HEK293 (cell line): ENCODE data around the gene PPP1R1C.

Experiments used
- PRDM10 ChIP-seq: fragments of 450-650 bp; formaldehyde crosslinking; IDR thresholded peaks from 2 replicates; pipeline ENCODE4 v1.5.1; 2016; ENCODE audit warnings: missing biosample characterization, missing genetic modification characterization
- YY1 ChIP-seq: fragments of 450-650 bp; formaldehyde crosslinking; IDR thresholded peaks from 2 replicates; pipeline ENCODE4 v1.5.1; 2018; ENCODE audit warnings: missing biosample characterization, missing genetic modification characterization
- ZNF140 ChIP-seq: fragments of 450-650 bp; formaldehyde crosslinking; IDR thresholded peaks from 2 replicates; pipeline ENCODE4 v1.5.1; 2016; ENCODE audit warnings: missing biosample characterization, missing genetic modification characterization
- ZNF354C ChIP-seq: fragments of 450-650 bp; formaldehyde crosslinking; IDR thresholded peaks from 2 replicates; pipeline ENCODE4 v1.5.1; 2016; ENCODE audit warnings: missing biosample characterization, missing genetic modification characterization, low read depth, borderline replicate concordance
- ZNF549 ChIP-seq: fragments of 450-650 bp; IDR thresholded peaks from 2 replicates; pipeline ENCODE4 v1.5.1; 2018; ENCODE audit warnings: missing biosample characterization, missing genetic modification characterization, mild to moderate bottlenecking, inconsistent platforms, moderate library complexity
- ZNF629 ChIP-seq: fragments of 450-650 bp; formaldehyde crosslinking; IDR thresholded peaks from 2 replicates; pipeline ENCODE4 v1.5.1; 2017; ENCODE audit warnings: missing biosample characterization, missing genetic modification characterization
- ZNF707 ChIP-seq: fragments of 450-650 bp; formaldehyde crosslinking; IDR thresholded peaks from 2 replicates; pipeline ENCODE4 v1.5.1; 2016; ENCODE audit warnings: missing biosample characterization, missing genetic modification characterization
- ZNF843 ChIP-seq: fragments of 450-650 bp; formaldehyde crosslinking; IDR thresholded peaks from 2 replicates; pipeline ENCODE4 v1.5.1; 2016; ENCODE audit warnings: missing biosample characterization, missing genetic modification characterization
- TF ChIP-seq, protein P1 (sequence below): fragments of 450-650 bp; formaldehyde crosslinking; IDR thresholded peaks from 2 replicates; pipeline ENCODE4 v1.5.1; 2016; ENCODE audit warnings: missing biosample characterization, missing genetic modification characterization
- TF ChIP-seq, protein P2 (sequence below): fragments of 450-650 bp; formaldehyde crosslinking; IDR thresholded peaks from 2 replicates; pipeline ENCODE4 v1.5.1; 2016; ENCODE audit warnings: missing biosample characterization, missing genetic modification characterization
- TF ChIP-seq, protein P3 (sequence below): fragments of 450-650 bp; formaldehyde crosslinking; IDR thresholded peaks from 2 replicates; pipeline ENCODE4 v1.5.1; 2016; ENCODE audit warnings: missing biosample characterization, missing genetic modification characterization

- TF ChIP-seq, protein P1, sequence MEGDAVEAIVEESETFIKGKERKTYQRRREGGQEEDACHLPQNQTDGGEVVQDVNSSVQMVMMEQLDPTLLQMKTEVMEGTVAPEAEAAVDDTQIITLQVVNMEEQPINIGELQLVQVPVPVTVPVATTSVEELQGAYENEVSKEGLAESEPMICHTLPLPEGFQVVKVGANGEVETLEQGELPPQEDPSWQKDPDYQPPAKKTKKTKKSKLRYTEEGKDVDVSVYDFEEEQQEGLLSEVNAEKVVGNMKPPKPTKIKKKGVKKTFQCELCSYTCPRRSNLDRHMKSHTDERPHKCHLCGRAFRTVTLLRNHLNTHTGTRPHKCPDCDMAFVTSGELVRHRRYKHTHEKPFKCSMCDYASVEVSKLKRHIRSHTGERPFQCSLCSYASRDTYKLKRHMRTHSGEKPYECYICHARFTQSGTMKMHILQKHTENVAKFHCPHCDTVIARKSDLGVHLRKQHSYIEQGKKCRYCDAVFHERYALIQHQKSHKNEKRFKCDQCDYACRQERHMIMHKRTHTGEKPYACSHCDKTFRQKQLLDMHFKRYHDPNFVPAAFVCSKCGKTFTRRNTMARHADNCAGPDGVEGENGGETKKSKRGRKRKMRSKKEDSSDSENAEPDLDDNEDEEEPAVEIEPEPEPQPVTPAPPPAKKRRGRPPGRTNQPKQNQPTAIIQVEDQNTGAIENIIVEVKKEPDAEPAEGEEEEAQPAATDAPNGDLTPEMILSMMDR (tag by site-specific recombination), result no peak
- no peak for TF ChIP-seq ZNF707 (tag by site-specific recombination)
- peak; percentile 37; the same call in 1 of the 2 replicates for TF ChIP-seq ZNF140 (tag by site-specific recombination)
- TF ChIP-seq ZNF549, result no peak
- no peak for TF ChIP-seq ZNF843 (tag by site-specific recombination)
- TF ChIP-seq YY1 (tag by site-specific recombination), result no peak
- TF ChIP-seq ZNF629 (tag by site-specific recombination), result peak; percentile 19; the same call in 1 of the 2 replicates
- TF ChIP-seq ZNF354C (tag by site-specific recombination), result no peak
- TF ChIP-seq, protein P2, sequence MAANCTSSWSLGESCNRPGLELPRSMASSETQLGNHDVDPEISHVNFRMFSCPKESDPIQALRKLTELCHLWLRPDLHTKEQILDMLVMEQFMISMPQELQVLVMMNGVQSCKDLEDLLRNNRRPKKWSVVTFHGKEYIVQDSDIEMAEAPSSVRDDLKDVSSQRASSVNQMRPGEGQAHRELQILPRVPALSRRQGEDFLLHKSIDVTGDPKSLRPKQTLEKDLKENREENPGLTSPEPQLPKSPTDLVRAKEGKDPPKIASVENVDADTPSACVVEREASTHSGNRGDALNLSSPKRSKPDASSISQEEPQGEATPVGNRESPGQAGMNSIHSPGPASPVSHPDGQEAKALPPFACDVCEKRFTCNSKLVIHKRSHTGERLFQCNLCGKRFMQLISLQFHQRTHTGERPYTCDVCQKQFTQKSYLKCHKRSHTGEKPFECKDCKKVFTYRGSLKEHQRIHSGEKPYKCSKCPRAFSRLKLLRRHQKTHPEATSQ (tag by site-specific recombination), result no peak
- TF ChIP-seq PRDM10 (tag by site-specific recombination), result no peak
- TF ChIP-seq, protein P3, sequence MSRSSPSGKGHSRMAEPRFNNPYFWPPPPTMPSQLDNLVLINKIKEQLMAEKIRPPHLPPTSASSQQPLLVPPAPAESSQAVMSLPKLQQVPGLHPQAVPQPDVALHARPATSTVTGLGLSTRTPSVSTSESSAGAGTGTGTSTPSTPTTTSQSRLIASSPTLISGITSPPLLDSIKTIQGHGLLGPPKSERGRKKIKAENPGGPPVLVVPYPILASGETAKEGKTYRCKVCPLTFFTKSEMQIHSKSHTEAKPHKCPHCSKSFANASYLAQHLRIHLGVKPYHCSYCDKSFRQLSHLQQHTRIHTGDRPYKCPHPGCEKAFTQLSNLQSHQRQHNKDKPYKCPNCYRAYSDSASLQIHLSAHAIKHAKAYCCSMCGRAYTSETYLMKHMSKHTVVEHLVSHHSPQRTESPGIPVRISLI (tag by site-specific recombination), result no peak
Measured at GRCh38 chr2:181952404-181953226, 33.0 kb upstream of the PPP1R1C start.
